Cardiac ventricle fibroblast (primary cell): ENCODE results near the gene KRTAP3-3. TPM values are rescaled to one million over a fixed set of nuclear protein-coding genes. Genes with fewer than 3 reads are reported as not detected.

Experiments used
- total RNA-seq: library from RNA; depleted of rRNA; stranded (reverse); fragments of >200 nt; gene quantifications from 2 replicates; pipeline ENCODE4 v1.2.3, GENCODE V29; 2015

The KRTAP3-3 gene
- not detected in 2 replicates for total RNA-seq

GRCh38 chr17:40993839-40994238 is at the start of gene KRTAP3-3:
Gene KRTAP3-3, minus strand, starts transcription at chr17:40994164. Its CDS starts 67 bp downstream, at chr17:40994097.

GRCh38 chr17:41040783-41041571 is 47.0 kb upstream of the KRTAP3-3 start, which contains the start of gene KRTAP1-1:
Gene KRTAP1-1, minus strand, starts transcription at chr17:41041450. Its CDS starts 53 bp downstream, at chr17:41041397.

GRCh38 chr17:41034346-41034935 is 40.5 kb upstream of the KRTAP3-3 start, which contains the start of gene KRTAP1-3:
Gene KRTAP1-3, minus strand, starts transcription at chr17:41034874. Its CDS starts 53 bp downstream, at chr17:41034821.

GRCh38 chr17:41029633-41030245 is 35.8 kb upstream of the KRTAP3-3 start, which contains the start of gene KRTAP1-4:
Gene KRTAP1-4, minus strand, starts transcription at chr17:41030195. Its CDS starts 117 bp downstream, at chr17:41030078.

GRCh38 chr17:41026715-41027471 is 32.9 kb upstream of the KRTAP3-3 start, which contains the start of gene KRTAP1-5:
Gene KRTAP1-5, minus strand, starts transcription at chr17:41027208. Its CDS starts 53 bp downstream, at chr17:41027155.

GRCh38 chr17:41008811-41009210 is 14.8 kb upstream of the KRTAP3-3 start, which contains the start of gene KRTAP3-1:
Gene KRTAP3-1, minus strand, starts transcription at chr17:41009128. Its CDS starts 54 bp downstream, at chr17:41009074.

GRCh38 chr17:40999563-40999962 is 5.6 kb upstream of the KRTAP3-3 start, which contains the start of gene KRTAP3-2:
Gene KRTAP3-2, minus strand, starts transcription at chr17:40999906. Its CDS starts 53 bp downstream, at chr17:40999853.

GRCh38 chr17:40984226-40984625 is 9.7 kb downstream of the KRTAP3-3 start, which contains the start of gene KRT40:
Gene KRT40, minus strand, starts transcription at chr17:40984326. Its CDS starts 53 bp downstream, at chr17:40984273.

GRCh38 chr17:40966848-40967247 is 27.1 kb downstream of the KRTAP3-3 start, which contains the start of gene KRT39:
Gene KRT39, minus strand, starts transcription at chr17:40966948. Its CDS starts 92 bp downstream, at chr17:40966856.

Other genes with a start within 250 kb of the KRTAP3-3 start
- gene KRT25, start 238.8 kb downstream of the KRTAP3-3 start, total RNA-seq = not detected in 2 replicates
- not detected in 2 replicates for gene KRT26, start 222.0 kb downstream of the KRTAP3-3 start, total RNA-seq
- gene KRT27, start 211.6 kb downstream of the KRTAP3-3 start, total RNA-seq = not detected in 2 replicates
- gene KRT28, start 194.2 kb downstream of the KRTAP3-3 start, total RNA-seq = not detected in 2 replicates
- gene KRT10, start 171.6 kb downstream of the KRTAP3-3 start, total RNA-seq = 8.9 and 10.4 TPM in 2 replicates
- gene KRT12, start 126.9 kb downstream of the KRTAP3-3 start, total RNA-seq = not detected in 2 replicates
- gene KRT20, start 108.9 kb downstream of the KRTAP3-3 start, total RNA-seq = not detected in 2 replicates
- not detected in 2 replicates for gene KRT23, start 56.5 kb downstream of the KRTAP3-3 start, total RNA-seq
- not detected in 2 replicates for gene KRT39, start 27.2 kb downstream of the KRTAP3-3 start, total RNA-seq
- gene KRT40, start 9.8 kb downstream of the KRTAP3-3 start, total RNA-seq = not detected in 2 replicates
- gene KRTAP3-2, start 5.7 kb upstream of the KRTAP3-3 start, total RNA-seq = not detected in 2 replicates
- not detected in 2 replicates for gene KRTAP3-1, start 15.0 kb upstream of the KRTAP3-3 start, total RNA-seq
- gene KRTAP1-5, start 33.0 kb upstream of the KRTAP3-3 start, total RNA-seq = not detected in 2 replicates
- not detected in 2 replicates for gene KRTAP1-4, start 36.0 kb upstream of the KRTAP3-3 start, total RNA-seq
- not detected in 2 replicates for gene KRTAP1-3, start 40.7 kb upstream of the KRTAP3-3 start, total RNA-seq
- gene KRTAP1-1, start 47.3 kb upstream of the KRTAP3-3 start, total RNA-seq = not detected in 2 replicates
- not detected in 2 replicates for gene KRTAP2-1, start 53.2 kb upstream of the KRTAP3-3 start, total RNA-seq
- gene KRTAP2-2, start 61.1 kb upstream of the KRTAP3-3 start, total RNA-seq = not detected in 2 replicates
- not detected in 2 replicates for gene KRTAP2-3, start 66.0 kb upstream of the KRTAP3-3 start, total RNA-seq
- gene KRTAP2-4, start 71.7 kb upstream of the KRTAP3-3 start, total RNA-seq = not detected in 2 replicates
- not detected in 2 replicates for gene KRTAP4-7, start 90.0 kb upstream of the KRTAP3-3 start, total RNA-seq
- not detected in 2 replicates for gene KRTAP4-8, start 104.0 kb upstream of the KRTAP3-3 start, total RNA-seq
- not detected in 2 replicates for gene KRTAP4-16, start 108.0 kb upstream of the KRTAP3-3 start, total RNA-seq
- gene KRTAP4-9, start 111.2 kb upstream of the KRTAP3-3 start, total RNA-seq = not detected in 2 replicates
- not detected in 2 replicates for gene KRTAP4-11, start 124.2 kb upstream of the KRTAP3-3 start, total RNA-seq
- gene KRTAP4-12, start 130.0 kb upstream of the KRTAP3-3 start, total RNA-seq = not detected in 2 replicates
- not detected in 2 replicates for gene KRTAP4-6, start 146.4 kb upstream of the KRTAP3-3 start, total RNA-seq
- not detected in 2 replicates for gene KRTAP4-5, start 155.7 kb upstream of the KRTAP3-3 start, total RNA-seq
- not detected in 2 replicates for gene KRTAP4-4, start 166.6 kb upstream of the KRTAP3-3 start, total RNA-seq
- not detected in 2 replicates for gene KRTAP4-3, start 174.1 kb upstream of the KRTAP3-3 start, total RNA-seq
- not detected in 2 replicates for gene KRTAP4-2, start 184.1 kb upstream of the KRTAP3-3 start, total RNA-seq
- not detected in 2 replicates for gene KRTAP4-1, start 190.7 kb upstream of the KRTAP3-3 start, total RNA-seq
- gene KRTAP9-1, start 195.7 kb upstream of the KRTAP3-3 start, total RNA-seq = not detected in 2 replicates
- not detected in 2 replicates for gene KRTAP9-2, start 232.5 kb upstream of the KRTAP3-3 start, total RNA-seq
- not detected in 2 replicates for gene KRTAP9-3, start 238.3 kb upstream of the KRTAP3-3 start, total RNA-seq
- not detected in 2 replicates for gene KRTAP9-8, start 243.8 kb upstream of the KRTAP3-3 start, total RNA-seq